Measurements from ENCODE around the gene TSR3.

Gene TSR3

DNA sequence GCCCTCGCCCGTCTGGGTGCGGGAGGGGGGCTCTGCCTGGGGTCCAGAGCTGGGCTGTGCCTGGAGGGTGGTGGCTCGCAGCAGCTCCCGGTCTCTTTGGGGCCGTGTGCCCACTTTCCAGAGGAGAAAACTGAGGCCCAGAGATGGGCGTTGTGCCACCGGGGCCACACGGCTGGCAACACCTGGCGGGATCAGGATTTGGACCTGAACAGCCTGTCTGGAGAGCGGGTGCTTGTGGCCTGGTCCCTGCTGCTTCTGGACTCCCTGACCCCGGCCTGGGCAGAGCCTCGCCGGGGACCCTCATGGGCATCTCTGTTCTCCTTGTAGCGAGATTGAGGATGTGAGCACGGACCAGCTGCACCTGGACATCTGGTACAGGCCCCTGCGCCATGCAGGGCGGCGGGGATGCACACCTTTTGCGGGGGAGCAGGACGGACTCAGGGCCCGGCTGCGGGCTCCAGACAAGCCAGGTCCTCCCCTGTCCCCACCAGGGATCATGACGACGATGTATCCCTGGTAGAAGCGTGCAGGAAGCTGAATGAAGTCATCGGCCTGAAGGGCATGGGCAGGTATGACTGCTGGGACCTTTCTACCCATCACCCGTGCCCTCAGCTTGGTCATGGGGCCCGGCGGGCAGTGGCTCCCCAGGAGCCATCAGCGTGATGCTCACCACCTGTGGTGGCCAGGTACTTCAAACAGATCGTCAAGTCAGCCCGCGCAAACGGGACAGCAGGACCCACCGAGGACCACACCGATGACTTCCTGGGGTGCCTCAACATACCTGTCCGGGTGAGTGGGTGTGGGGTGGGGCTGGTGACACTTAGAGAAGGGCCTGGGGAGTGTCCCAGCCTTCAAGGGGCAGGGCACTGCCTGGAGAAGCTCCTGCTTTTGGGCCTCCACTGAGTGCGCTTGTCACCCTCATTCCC lies 9.9 kb downstream of the TSR3 start:
- TF ChIP-seq CTCF (IDR thresholded peaks at IDR 0.05; ENCODE audit: low read depth, low read length) = no peak
- DNase-seq (ENCODE audit: extremely low read depth, low read depth) = no peak

- no peak for DNase-seq (ENCODE audit: extremely low read depth, low read depth)
- no peak for TF ChIP-seq CTCF (IDR thresholded peaks at IDR 0.05; ENCODE audit: low read depth, low read length)
These were observed 10.8 kb downstream of the TSR3 start for GRCh38 chr16:1340730-1341494.

GRCh38 chr16:1338855-1339675 lies 12.6 kb downstream of the TSR3 start:
- no peak for TF ChIP-seq CTCF (IDR thresholded peaks at IDR 0.05; ENCODE audit: low read depth, low read length)

GRCh38 chr16:1338119-1338730 lies 13.5 kb downstream of the TSR3 start:
- TF ChIP-seq CTCF (IDR thresholded peaks at IDR 0.05; ENCODE audit: low read depth, low read length) = peak; percentile 13
- no peak for DNase-seq (ENCODE audit: extremely low read depth, low read depth)

More at GRCh38 chr16:1338855-1339675, 12.6 kb downstream of the TSR3 start:
- no peak for DNase-seq (ENCODE audit: extremely low read depth, low read depth)

DNA sequence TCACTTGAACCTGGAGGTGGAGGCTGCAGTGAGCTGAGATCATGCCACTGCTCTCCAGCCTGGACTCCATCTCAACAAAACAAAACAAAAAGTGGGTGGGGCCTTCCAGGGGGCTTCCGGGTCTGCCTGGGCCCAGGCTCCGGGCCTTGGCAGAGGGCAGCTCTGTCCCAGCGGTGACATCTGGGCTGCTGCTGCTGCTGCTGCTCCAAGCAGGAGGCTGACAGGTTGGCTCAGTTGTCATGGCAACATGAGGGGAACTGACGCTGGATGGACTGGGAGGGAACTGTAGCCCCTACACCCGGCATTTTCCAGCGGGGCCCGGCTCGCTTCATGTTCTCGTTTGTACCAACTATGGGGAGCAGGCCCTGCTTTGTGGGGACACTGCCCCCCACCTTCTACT lies 14.2 kb downstream of the TSR3 start:
- TF ChIP-seq CTCF (IDR thresholded peaks at IDR 0.05; ENCODE audit: low read depth, low read length) = no peak
- DNase-seq (ENCODE audit: extremely low read depth, low read depth) = no peak

- DNase-seq (ENCODE audit: extremely low read depth, low read depth) = no peak
- no peak for TF ChIP-seq CTCF (IDR thresholded peaks at IDR 0.05; ENCODE audit: low read depth, low read length)
These were observed 15.1 kb downstream of the TSR3 start for GRCh38 chr16:1336619-1337018.

Data from AG09319 (cell line).